Brain microvascular endothelial cell (primary cell): ENCODE data around the gene RALGAPA2.

ENCODE experiments used
- DNase-seq: peaks from one replicate; pipeline ENCODE4 v3.0.0-alpha.2; 2020
- H3K27ac ChIP-seq: fragments of 250-450 bp; sonication (Bioruptor Pico); 2 replicates; pipeline ENCODE4 v1.5.1; 2020; ENCODE audit warnings: mild to moderate bottlenecking, moderate library complexity
- H3K27me3 ChIP-seq: fragments of 250-450 bp; sonication (Bioruptor Pico); replicated peaks from 2 replicates; pipeline ENCODE4 v1.5.1; 2020; ENCODE audit warnings: mild to moderate bottlenecking
- H3K36me3 ChIP-seq: fragments of 250-450 bp; sonication (Bioruptor Pico); replicated peaks from 2 replicates; pipeline ENCODE4 v1.5.1; 2020; ENCODE audit warnings: mild to moderate bottlenecking
- H3K4me3 ChIP-seq: 2 replicates; pipeline ENCODE4 v1.5.1; 2011; ENCODE audit warnings: low read depth, mild to moderate bottlenecking, control low read depth, low read length, moderate library complexity
- in situ Hi-C: cut with HindIII; loops from 2 replicates; pipeline ENCODE4 v1.10.0; 2017; ENCODE audit warnings: low sequenced_read_pairs, low pct_ligation_motif_present
- TF ChIP-seq, protein P1 (sequence below): IDR thresholded peaks from 2 replicates; pipeline ENCODE4 v1.5.1; 2011; ENCODE audit warnings: low read depth, mild to moderate bottlenecking, moderate library complexity, low read length, control low read depth, inconsistent platforms; ENCODE audit errors: missing control alignments

RALGAPA2 gene

DNA sequence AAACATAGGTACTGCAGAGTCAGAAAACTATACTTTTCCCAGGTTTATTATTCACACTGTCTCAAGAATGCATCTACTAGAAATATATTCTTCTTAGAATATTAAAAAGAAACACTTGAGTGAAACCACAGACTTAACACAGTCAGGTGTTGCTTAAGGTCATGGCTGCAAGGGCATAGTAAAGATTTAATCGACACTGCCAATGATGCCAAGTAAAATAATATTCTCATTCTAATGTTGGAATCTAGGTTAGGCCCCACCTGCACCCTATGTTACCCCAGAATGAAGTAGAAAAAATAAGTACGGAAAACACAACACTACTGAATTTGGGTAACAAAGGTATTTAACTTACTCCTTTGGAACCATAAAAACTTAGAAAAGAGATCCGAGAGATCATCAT is 155.0 kb downstream of the RALGAPA2 start:
- Histone ChIP-seq H3K27me3 (no peaks in the 10 kb centered on the region), H3K4me3 (no peak overlapping the region), H3K27ac (no peak overlapping the region), H3K36me3 (no peaks in the 10 kb centered on the region)
- TF ChIP-seq, protein P1, sequence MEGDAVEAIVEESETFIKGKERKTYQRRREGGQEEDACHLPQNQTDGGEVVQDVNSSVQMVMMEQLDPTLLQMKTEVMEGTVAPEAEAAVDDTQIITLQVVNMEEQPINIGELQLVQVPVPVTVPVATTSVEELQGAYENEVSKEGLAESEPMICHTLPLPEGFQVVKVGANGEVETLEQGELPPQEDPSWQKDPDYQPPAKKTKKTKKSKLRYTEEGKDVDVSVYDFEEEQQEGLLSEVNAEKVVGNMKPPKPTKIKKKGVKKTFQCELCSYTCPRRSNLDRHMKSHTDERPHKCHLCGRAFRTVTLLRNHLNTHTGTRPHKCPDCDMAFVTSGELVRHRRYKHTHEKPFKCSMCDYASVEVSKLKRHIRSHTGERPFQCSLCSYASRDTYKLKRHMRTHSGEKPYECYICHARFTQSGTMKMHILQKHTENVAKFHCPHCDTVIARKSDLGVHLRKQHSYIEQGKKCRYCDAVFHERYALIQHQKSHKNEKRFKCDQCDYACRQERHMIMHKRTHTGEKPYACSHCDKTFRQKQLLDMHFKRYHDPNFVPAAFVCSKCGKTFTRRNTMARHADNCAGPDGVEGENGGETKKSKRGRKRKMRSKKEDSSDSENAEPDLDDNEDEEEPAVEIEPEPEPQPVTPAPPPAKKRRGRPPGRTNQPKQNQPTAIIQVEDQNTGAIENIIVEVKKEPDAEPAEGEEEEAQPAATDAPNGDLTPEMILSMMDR = no peak
- no peak for DNase-seq
- in situ Hi-C loops = no loop called here

DNA sequence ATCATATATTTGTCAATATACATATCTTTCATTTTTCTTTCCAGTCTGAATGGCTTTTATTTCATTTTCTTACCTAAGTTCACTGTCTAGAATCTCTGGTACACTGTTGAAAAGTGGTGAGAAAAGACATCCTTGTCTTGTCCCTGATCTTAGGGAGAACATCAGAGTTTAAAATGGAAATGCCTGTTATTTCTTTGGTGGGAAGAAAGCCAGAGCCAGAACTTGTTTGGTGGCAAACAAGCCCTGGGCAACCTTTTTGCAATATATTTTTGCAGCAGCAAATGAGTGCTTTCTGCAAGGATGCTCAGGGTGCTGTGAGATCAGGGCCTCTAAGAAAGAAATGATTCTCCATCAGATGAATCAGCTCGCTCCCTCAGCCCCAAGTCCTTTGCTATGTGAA is 156.6 kb downstream of the RALGAPA2 start:
- TF ChIP-seq, protein P1 = no peak
- Histone ChIP-seq H3K36me3 (no peaks in the 10 kb centered on the region), H3K27me3 (no peaks in the 10 kb centered on the region), H3K27ac (no peak overlapping the region), H3K4me3 (no peak overlapping the region)
- in situ Hi-C loops = no loop called here
- DNase-seq = no peak

DNA sequence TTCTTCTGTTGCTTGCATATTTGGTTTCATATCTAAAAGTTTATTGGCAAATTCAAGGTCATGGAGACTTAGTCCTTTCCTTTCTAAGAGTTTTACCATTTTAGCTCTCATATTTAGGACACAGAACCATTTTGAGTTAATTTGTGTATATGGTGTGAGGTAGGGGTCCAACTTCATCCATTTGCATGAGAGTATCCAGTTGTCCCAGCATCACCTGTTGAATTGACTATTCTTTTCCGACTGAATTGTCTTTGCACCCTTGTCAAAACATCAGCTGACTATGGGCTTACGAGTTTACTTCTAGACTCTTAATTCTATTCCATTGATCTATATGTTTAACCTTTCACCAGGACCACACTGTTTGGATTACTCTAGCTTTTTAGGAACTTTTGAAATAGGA is 157.5 kb downstream of the RALGAPA2 start:
- H3K36me3 ChIP-seq = no peaks in the 10 kb centered on the region
- in situ Hi-C loops = no loop called here
- H3K4me3 ChIP-seq = no peak overlapping the region
- no peak overlapping the region for H3K27ac ChIP-seq
- TF ChIP-seq, protein P1 = no peak
- no peaks in the 10 kb centered on the region for H3K27me3 ChIP-seq
- DNase-seq = no peak

DNA sequence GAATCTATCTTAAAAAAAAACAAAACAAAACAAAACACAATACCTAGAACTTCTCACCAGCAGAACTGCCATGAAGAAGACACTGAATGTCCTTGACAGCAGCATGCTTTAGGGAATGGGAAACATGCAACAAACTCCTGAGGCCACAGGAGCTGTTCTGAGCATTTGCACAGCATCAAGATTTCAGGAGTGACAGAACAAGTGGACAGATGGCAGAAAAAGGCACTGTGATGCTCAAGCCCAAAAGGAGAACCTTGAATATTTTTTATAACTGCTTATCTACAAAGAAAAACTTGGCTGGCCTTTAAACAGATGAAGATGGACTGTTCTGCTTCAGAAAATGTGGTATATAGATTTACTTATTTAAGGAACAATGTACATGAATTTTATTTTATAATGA is 158.9 kb downstream of the RALGAPA2 start:
- Histone ChIP-seq H3K4me3 (no peak overlapping the region), H3K36me3 (no peaks in the 10 kb centered on the region), H3K27ac (no peak overlapping the region), H3K27me3 (no peaks in the 10 kb centered on the region)
- in situ Hi-C loops = no loop called here
- no peak for DNase-seq
- TF ChIP-seq, protein P1 = no peak

DNA sequence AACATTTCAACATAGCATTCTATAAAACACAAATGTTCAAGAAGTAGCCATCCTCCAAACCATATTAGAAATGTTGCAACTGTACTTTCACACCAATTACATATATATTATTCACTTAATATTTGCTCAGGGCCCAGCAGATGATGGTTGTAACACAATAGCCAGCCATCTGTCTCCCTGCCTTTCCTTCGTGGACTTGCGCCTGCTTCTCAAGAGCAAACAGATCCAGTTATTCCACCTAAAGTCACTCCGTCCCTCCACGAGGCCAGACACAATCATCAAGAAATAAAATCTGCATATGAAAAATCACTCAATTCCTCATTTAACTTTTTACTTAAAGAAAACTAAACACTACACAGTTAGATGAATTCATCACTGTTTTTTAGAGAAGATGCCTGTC is 160.4 kb downstream of the RALGAPA2 start:
- Histone ChIP-seq H3K36me3 (no peaks in the 10 kb centered on the region), H3K4me3 (no peak overlapping the region), H3K27ac (no peak overlapping the region), H3K27me3 (no peaks in the 10 kb centered on the region)
- in situ Hi-C loops = no loop called here
- TF ChIP-seq, protein P1 = no peak
- DNase-seq = no peak

DNA sequence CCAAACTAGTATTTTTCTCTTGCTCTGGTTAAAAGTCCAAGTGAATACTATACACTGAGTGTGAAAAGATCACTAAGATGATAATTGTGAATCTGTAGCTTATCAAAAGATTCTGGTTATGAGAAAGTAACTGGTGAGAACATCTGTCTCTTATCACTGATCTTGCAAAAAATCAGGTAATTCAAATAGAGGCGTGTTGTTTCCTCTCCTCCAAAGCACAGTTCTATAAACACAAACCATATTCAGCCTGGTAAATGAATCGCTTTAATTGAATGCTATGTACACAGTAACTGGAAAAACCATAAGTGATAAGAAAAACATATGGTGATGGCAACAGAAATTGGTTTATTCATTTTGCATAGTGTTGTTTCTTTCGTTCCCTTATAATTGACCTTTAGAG is 161.0 kb downstream of the RALGAPA2 start:
- in situ Hi-C loops = no loop called here
- TF ChIP-seq, protein P1 = no peak
- H3K4me3 ChIP-seq = no peak overlapping the region
- H3K27me3 ChIP-seq = no peaks in the 10 kb centered on the region
- no peaks in the 10 kb centered on the region for H3K36me3 ChIP-seq
- DNase-seq = no peak
- H3K27ac ChIP-seq = no peak overlapping the region
